WERI-Rb-1 (cell line): Measurements from ENCODE around the gene MACROD1.

Experiments
- DNase-seq: peaks from one replicate; pipeline ENCODE4 v3.0.0-alpha.2; 2020
- H3K27ac ChIP-seq: fragments of 250-450 bp; sonication (Bioruptor Pico); 2 replicates; pipeline ENCODE4 v1.5.1; 2020; ENCODE audit warnings: mild to moderate bottlenecking, moderate library complexity
- H3K27me3 ChIP-seq: fragments of 250-450 bp; sonication (Bioruptor Pico); 2 replicates; pipeline ENCODE4 v1.5.1; 2021; ENCODE audit warnings: mild to moderate bottlenecking, low read depth, moderate library complexity; ENCODE audit not compliant: insufficient read depth, severe bottlenecking
- H3K36me3 ChIP-seq: fragments of 250-450 bp; sonication (Bioruptor Pico); 2 replicates; pipeline ENCODE4 v1.5.1; 2020; ENCODE audit warnings: mild to moderate bottlenecking, moderate library complexity
- H3K4me3 ChIP-seq: 2 replicates; pipeline ENCODE4 v1.5.1; 2011; ENCODE audit warnings: low read depth, mild to moderate bottlenecking, control low read depth, low read length
- H3K9me3 ChIP-seq: fragments of 250-450 bp; sonication (Bioruptor Pico); 2 replicates; pipeline ENCODE4 v1.5.1; 2021; ENCODE audit warnings: mild to moderate bottlenecking, moderate library complexity; ENCODE audit not compliant: severe bottlenecking
- CTCF ChIP-seq: IDR thresholded peaks from 2 replicates; pipeline ENCODE4 v1.5.1; 2011; ENCODE audit warnings: low read depth, mild to moderate bottlenecking, control low read depth, inconsistent platforms, low read length

The MACROD1 gene

GRCh38 chr11:64127267-64128072, 38.4 kb downstream of the MACROD1 start:
- Histone ChIP-seq H3K4me3 (no peak overlapping the region), H3K27ac (no peak overlapping the region)
- DNase-seq, result no peak

GRCh38 chr11:64126796-64127195, 39.1 kb downstream of the MACROD1 start:
- no peak for DNase-seq
- TF ChIP-seq CTCF, result no peak
- Histone ChIP-seq H3K27ac (no peak overlapping the region), H3K36me3 (peaks cover 6% of the 10 kb centered on the region; the same call in 1 of the 2 replicates), H3K4me3 (no peak overlapping the region), H3K27me3 (no peaks in the 10 kb centered on the region), H3K9me3 (no peaks in the 10 kb centered on the region)

More at GRCh38 chr11:64127267-64128072, 38.4 kb downstream of the MACROD1 start:
- Histone ChIP-seq H3K36me3 (peaks cover 6% of the 10 kb centered on the region; the same call in 1 of the 2 replicates), H3K27me3 (no peaks in the 10 kb centered on the region), H3K9me3 (no peaks in the 10 kb centered on the region)
- TF ChIP-seq CTCF, result no peak

- no peaks in the 10 kb centered on the region for H3K9me3 ChIP-seq
- H3K27me3 ChIP-seq, result no peaks in the 10 kb centered on the region
- no peak for DNase-seq
- no peak overlapping the region for H3K4me3 ChIP-seq
- TF ChIP-seq CTCF, result no peak
- H3K36me3 ChIP-seq, result peaks cover 6% of the 10 kb centered on the region; the same call in 1 of the 2 replicates
- no peak overlapping the region for H3K27ac ChIP-seq
These were observed 39.5 kb downstream of the MACROD1 start for GRCh38 chr11:64126371-64126770.

GRCh38 chr11:64125676-64126075, 40.2 kb downstream of the MACROD1 start:
- H3K36me3 ChIP-seq, result peaks cover 6% of the 10 kb centered on the region; the same call in 1 of the 2 replicates
- DNase-seq, result no peak
- H3K27ac ChIP-seq, result no peak overlapping the region
- H3K27me3 ChIP-seq, result no peaks in the 10 kb centered on the region
- no peak overlapping the region for H3K4me3 ChIP-seq
- no peaks in the 10 kb centered on the region for H3K9me3 ChIP-seq
- no peak for TF ChIP-seq CTCF

GRCh38 chr11:64124147-64124546, 41.8 kb downstream of the MACROD1 start:
- no peak for DNase-seq
- H3K27ac ChIP-seq, result no peak overlapping the region
- TF ChIP-seq CTCF, result no peak
- no peaks in the 10 kb centered on the region for H3K27me3 ChIP-seq
- H3K4me3 ChIP-seq, result no peak overlapping the region
- H3K9me3 ChIP-seq, result no peaks in the 10 kb centered on the region
- H3K36me3 ChIP-seq, result peaks cover 6% of the 10 kb centered on the region; the same call in 1 of the 2 replicates

- no peak for TF ChIP-seq CTCF
- Histone ChIP-seq H3K27ac (no peak overlapping the region), H3K4me3 (no peak overlapping the region), H3K27me3 (no peaks in the 10 kb centered on the region), H3K36me3 (peaks cover 3% of the 10 kb centered on the region; the same call in 1 of the 2 replicates), H3K9me3 (no peaks in the 10 kb centered on the region)
- DNase-seq, result no peak
These were observed 42.2 kb downstream of the MACROD1 start for GRCh38 chr11:64123679-64124078.
